Esophagus squamous epithelium (tissue), 5 donors: ENCODE data around the gene ODF2. TPM values are rescaled to one million over a fixed set of nuclear protein-coding genes. Genes with fewer than 3 reads are reported as not detected.

Experiments
- DNase-seq: peaks from one replicate; lab custom pipeline; 2025; lab: John Stamatoyannopoulos, UW
- H3K27ac ChIP-seq, 4 donors: fragments of 200-600 bp; sonication (generic); one replicate each; pipeline ENCODE4 v1.5.1; 2016 to 2019; ENCODE audit warnings: mild to moderate bottlenecking in 1 of 4
- H3K27me3 ChIP-seq, 4 donors: fragments of 200-600 bp; sonication (generic); 1 replicate in 3 of 4; 2 replicates in 1 of 4; pipeline versions ENCODE4 v1.5.1 to v1.6.0; 2017 to 2021; ENCODE audit warnings: antibody characterized with exemption in 1 of 4
- H3K36me3 ChIP-seq, 3 donors: fragments of 200-600 bp; sonication (generic); one replicate each; pipeline ENCODE4 v1.5.1; 2016 to 2019
- H3K4me1 ChIP-seq, 3 donors: fragments of 200-600 bp; sonication (generic); one replicate each; pipeline ENCODE4 v1.5.1; 2017 to 2019
- H3K4me3 ChIP-seq, 4 donors: fragments of 200-600 bp; sonication (generic); 1 replicate in 3 of 4; 2 replicates in 1 of 4; pipeline ENCODE4 v1.5.1; 2016 to 2019; ENCODE audit warnings: mild to moderate bottlenecking in 2 of 4, moderate library complexity in 1 of 4
- H3K9me3 ChIP-seq, 3 donors: fragments of 200-600 bp; sonication (generic); one replicate each; pipeline ENCODE4 v1.5.1; 2016 to 2019
- CTCF ChIP-seq, 6 experiments: fragments of 450-650 bp in 4 of 6; fragments of 200-600 bp in 2 of 6; sonication (generic) in 2 of 6; IDR thresholded peaks; one replicate each; pipeline ENCODE4 v1.5.1; 2016 to 2019; ENCODE audit warnings: antibody characterized with exemption in 6 of 6, mild to moderate bottlenecking in 4 of 6, moderate library complexity in 4 of 6
- POLR2A ChIP-seq, 4 donors: fragments of 450-650 bp; IDR thresholded peaks; one replicate each; pipeline ENCODE4 v1.6.1; 2017; ENCODE audit warnings: antibody characterized with exemption in 4 of 4, mild to moderate bottlenecking in 4 of 4, moderate library complexity in 3 of 4
- WGBS, 2 donors: methylation state at CpG; one replicate each; pipeline ENCODE4 v1.1.5; 2018; 5-methylcytosine and 5-hydroxymethylcytosine counted together
- intact Hi-C: fragments of 100-400 bp; cut with DNase I; formaldehyde crosslinking; loops from one replicate; pipeline ENCODE4 v1.15.0; 2022
- total RNA-seq, 4 donors: library from RNA; depleted of rRNA; stranded (reverse); fragments of >200 nt; gene quantifications; one replicate each; pipeline ENCODE4 v1.1.0, GENCODE V29; 2016
- donor health status: DM: yes; HTN: yes; CAD: no.

Gene ODF2
- total RNA-seq: 10 to 100 TPM; 13.2 to 28.0 (median 19.8) TPM

GRCh38 chr9:128455849-128456612 is at the start of gene ODF2:
Gene ODF2 (plus strand): TSS chr9:128456006. CDS start chr9:128456092, 86 bp downstream.
- H3K27ac ChIP-seq: peak within 1 kb of the TSS; percentile 76 to 97 (median 88)
- TF ChIP-seq CTCF (IDR thresholded peaks at IDR 0.05): no peak
- TF ChIP-seq POLR2A (IDR thresholded peaks at IDR 0.05): peak in 2 of 4 donors; percentile 60 to 68
- peaks cover 9 to 19% (median 11%) of the 10 kb centered on the region in 3 donors for H3K36me3 ChIP-seq
- peaks cover 6 to 23% (median 13%) of the 10 kb centered on the region in 3 donors for H3K4me1 ChIP-seq
- H3K27me3 ChIP-seq: no peaks in the 10 kb centered on the region
- no peaks in the 10 kb centered on the region for H3K9me3 ChIP-seq
- intact Hi-C loops: no loop called here
- WGBS, 2 donors: 0% methylated on average over 2 to 9 of the region's 82 CpGs
- H3K4me3 ChIP-seq: peak within 1 kb of the TSS; percentile 82 to 96 (median 89)
- peak; percentile 88 for DNase-seq

- H3K36me3 ChIP-seq: no peaks in the 10 kb centered on the region
- no peak for TF ChIP-seq CTCF (IDR thresholded peaks at IDR 0.05)
- no peak for TF ChIP-seq POLR2A (IDR thresholded peaks at IDR 0.05)
- no peaks in the 10 kb centered on the region for H3K9me3 ChIP-seq
- no peaks in the 10 kb centered on the region for H3K4me1 ChIP-seq
- 61 to 71% methylated on average over 9 of the region's 9 CpGs for WGBS, 2 donors
- H3K27me3 ChIP-seq: peaks cover 0 to 60% (median 0%) of the 10 kb centered on the region in 4 donors
- no peak overlapping the region for H3K4me3 ChIP-seq
- no peak for DNase-seq
- no peak overlapping the region for H3K27ac ChIP-seq
- intact Hi-C loops: no loop called here
Measured at GRCh38 chr9:128406848-128407391, 48.9 kb upstream of the ODF2 start.

GRCh38 chr9:128408963-128409431 is 46.8 kb upstream of the ODF2 start:
- DNase-seq: no peak
- intact Hi-C loops: no loop called here
- no peak overlapping the region for H3K27ac ChIP-seq
- TF ChIP-seq POLR2A (IDR thresholded peaks at IDR 0.05): no peak
- TF ChIP-seq CTCF (IDR thresholded peaks at IDR 0.05): no peak
- H3K36me3 ChIP-seq: no peaks in the 10 kb centered on the region
- H3K9me3 ChIP-seq: no peaks in the 10 kb centered on the region
- H3K4me1 ChIP-seq: peaks cover 0 to 3% (median 0%) of the 10 kb centered on the region in 3 donors
- WGBS, 2 donors: 26 to 56% methylated on average over 7 of the region's 26 CpGs
- no peak overlapping the region for H3K4me3 ChIP-seq
- peaks cover 0 to 68% (median 0%) of the 10 kb centered on the region in 4 donors for H3K27me3 ChIP-seq

- H3K27me3 ChIP-seq: peaks cover 0 to 68% (median 0%) of the 10 kb centered on the region in 4 donors
- H3K4me1 ChIP-seq: peaks cover 0 to 3% (median 0%) of the 10 kb centered on the region in 3 donors
- no peaks in the 10 kb centered on the region for H3K36me3 ChIP-seq
- TF ChIP-seq CTCF (IDR thresholded peaks at IDR 0.05) (no peak), POLR2A (IDR thresholded peaks at IDR 0.05) (no peak)
- WGBS, 2 donors: no CpG with 5 or more reads among the region's 8 CpGs
- intact Hi-C loops: no loop called here
- no peak overlapping the region for H3K4me3 ChIP-seq
- H3K27ac ChIP-seq: no peak overlapping the region
- no peak for DNase-seq
- H3K9me3 ChIP-seq: no peaks in the 10 kb centered on the region
Measured at GRCh38 chr9:128409450-128409849, 46.4 kb upstream of the ODF2 start.

- TF ChIP-seq POLR2A (IDR thresholded peaks at IDR 0.05) (no peak), CTCF (IDR thresholded peaks at IDR 0.05) (peak in 4 of 6 experiments; percentile 9 to 44 (median 18))
- Histone ChIP-seq H3K4me1 (peaks cover 0 to 3% (median 0%) of the 10 kb centered on the region in 3 donors), H3K27ac (no peak overlapping the region), H3K9me3 (no peaks in the 10 kb centered on the region), H3K36me3 (no peaks in the 10 kb centered on the region), H3K27me3 (peaks cover 0 to 67% (median 0%) of the 10 kb centered on the region in 4 donors), H3K4me3 (no peak overlapping the region)
- DNase-seq: no peak
- 22 to 27% methylated on average over 6 of the region's 6 CpGs for WGBS, 2 donors
- intact Hi-C loops: loop anchor here (10.0 kb wide), 1 partner anchor 45 kb away; no protein-coding TSS in a partner anchor
Measured at GRCh38 chr9:128409978-128410377, 45.8 kb upstream of the ODF2 start.
